SK-N-SH treated with all-trans-retinoic acid at 6 μM for 48 hours (cell line): Measurements from ENCODE around the gene CYLD.

Experiments
- ATAC-seq: fragments of 200-7000 bp; cut with Tn5 transposase; 3 replicates; pipeline ENCODE4 v1.9.1; 2020; ENCODE audit warnings: mild to moderate bottlenecking, moderate library complexity
- ARNTL ChIP-seq: fragments of 450-650 bp; formaldehyde crosslinking; IDR thresholded peaks from 2 replicates; pipeline ENCODE4 v1.5.0; 2020; ENCODE audit warnings: low read depth, mild to moderate bottlenecking, moderate library complexity, borderline replicate concordance
- BACH2 ChIP-seq: fragments of 250-450 bp; sonication (Bioruptor Pico); IDR thresholded peaks from 2 replicates; pipeline ENCODE4 v1.9.0; 2021; ENCODE audit warnings: mild to moderate bottlenecking, borderline replicate concordance
- CREB5 ChIP-seq: fragments of 250-450 bp; sonication (Bioruptor Pico); IDR thresholded peaks from 2 replicates; pipeline ENCODE4 v1.5.1; 2020; ENCODE audit warnings: low read depth, mild to moderate bottlenecking, moderate library complexity
- CSDC2 ChIP-seq: fragments of 250-450 bp; sonication (Bioruptor Pico); IDR thresholded peaks from 2 replicates; pipeline ENCODE4 v1.5.0; 2020; ENCODE audit warnings: mild to moderate bottlenecking, moderate library complexity
- CSRNP3 ChIP-seq: fragments of 250-450 bp; sonication (Bioruptor Pico); IDR thresholded peaks from 2 replicates; pipeline ENCODE4 v1.5.1; 2021; ENCODE audit warnings: mild to moderate bottlenecking, moderate library complexity
- ESRRG ChIP-seq: fragments of 250-450 bp; sonication (Bioruptor Pico); IDR thresholded peaks from 2 replicates; pipeline ENCODE4 v1.6.1; 2021; ENCODE audit warnings: mild to moderate bottlenecking
- GLIS3 ChIP-seq: fragments of 250-450 bp; sonication (Bioruptor Pico); IDR thresholded peaks from 2 replicates; pipeline ENCODE4 v1.5.0; 2020; ENCODE audit warnings: mild to moderate bottlenecking, moderate library complexity
- ISL1 ChIP-seq: fragments of 250-450 bp; sonication (Bioruptor Pico); IDR thresholded peaks from 2 replicates; pipeline ENCODE4 v2.1.2; 2022; ENCODE audit warnings: mild to moderate bottlenecking, moderate library complexity
- OSR1 ChIP-seq: fragments of 250-450 bp; sonication (Bioruptor Pico); IDR thresholded peaks from 2 replicates; pipeline ENCODE4 v1.8.0; 2022; ENCODE audit warnings: moderate library complexity, mild to moderate bottlenecking, inconsistent platforms
- POU6F1 ChIP-seq: fragments of 250-450 bp; sonication (Bioruptor Pico); IDR thresholded peaks from 2 replicates; pipeline ENCODE4 v1.8.0; 2021; ENCODE audit warnings: low read depth, mild to moderate bottlenecking, moderate library complexity, borderline replicate concordance
- PPARA ChIP-seq: fragments of 250-450 bp; sonication (Bioruptor Pico); IDR thresholded peaks from 2 replicates; pipeline ENCODE4 v1.5.0; 2020; ENCODE audit warnings: mild to moderate bottlenecking, borderline replicate concordance
- RARB ChIP-seq: fragments of 250-450 bp; sonication (Bioruptor Pico); IDR thresholded peaks from 2 replicates; pipeline ENCODE4 v1.8.0; 2021; ENCODE audit warnings: mild to moderate bottlenecking, moderate library complexity
- SNAI2 ChIP-seq: fragments of 250-450 bp; sonication (Bioruptor Pico); IDR thresholded peaks from 2 replicates; pipeline ENCODE4 v1.5.0; 2020; ENCODE audit warnings: mild to moderate bottlenecking, moderate library complexity
- TCF4 ChIP-seq: fragments of 250-450 bp; sonication (Bioruptor Pico); IDR thresholded peaks from 2 replicates; pipeline ENCODE4 v1.8.0; 2021; ENCODE audit warnings: mild to moderate bottlenecking, moderate library complexity, borderline replicate concordance
- TOX ChIP-seq: fragments of 250-450 bp; sonication (Bioruptor Pico); IDR thresholded peaks from 2 replicates; pipeline ENCODE4 v1.8.0; 2021; ENCODE audit warnings: mild to moderate bottlenecking, moderate library complexity, borderline replicate concordance
- TSHZ2 ChIP-seq: fragments of 250-450 bp; sonication (Bioruptor Pico); IDR thresholded peaks from 2 replicates; pipeline ENCODE4 v1.5.0; 2020; ENCODE audit warnings: mild to moderate bottlenecking, moderate library complexity
- ZC3H10 ChIP-seq: fragments of 250-450 bp; sonication (Bioruptor Pico); IDR thresholded peaks from 2 replicates; pipeline ENCODE4 v1.5.1; 2021; ENCODE audit warnings: mild to moderate bottlenecking, moderate library complexity
- ZFP3 ChIP-seq: fragments of 250-450 bp; sonication (Bioruptor Pico); IDR thresholded peaks from 2 replicates; pipeline ENCODE4 v1.5.0; 2020; ENCODE audit warnings: mild to moderate bottlenecking, moderate library complexity
- ZFP30 ChIP-seq: fragments of 450-650 bp; formaldehyde crosslinking; IDR thresholded peaks from 2 replicates; pipeline ENCODE4 v1.5.0; 2022; ENCODE audit warnings: mild to moderate bottlenecking, moderate library complexity
- ZNF565 ChIP-seq: fragments of 450-650 bp; formaldehyde crosslinking; conservative IDR thresholded peaks from 2 replicates; pipeline ENCODE4 v1.5.0; 2020; ENCODE audit warnings: low read depth, mild to moderate bottlenecking, moderate library complexity
- ZNF70 ChIP-seq: fragments of 450-650 bp; formaldehyde crosslinking; IDR thresholded peaks from 2 replicates; pipeline ENCODE4 v1.5.0; 2020; ENCODE audit warnings: mild to moderate bottlenecking, moderate library complexity
- ZNF8 ChIP-seq: fragments of 450-650 bp; formaldehyde crosslinking; IDR thresholded peaks from 2 replicates; pipeline ENCODE4 v1.5.0; 2020; ENCODE audit warnings: mild to moderate bottlenecking, moderate library complexity

The CYLD gene

GRCh38 chr16:50826797-50827316, 85.0 kb downstream of the CYLD start:
- ATAC-seq = no peak
- no peak for TF ChIP-seq PPARA
- TF ChIP-seq BACH2 (CRISPR knock-in tag) = no peak
- TF ChIP-seq ARNTL (CRISPR knock-in tag) = no peak
- no peak for TF ChIP-seq CSDC2 (CRISPR knock-in tag)
- TF ChIP-seq ZNF565 (CRISPR knock-in tag) = no peak
- no peak for TF ChIP-seq RARB (CRISPR knock-in tag)
- TF ChIP-seq TSHZ2 (CRISPR knock-in tag) = no peak
- TF ChIP-seq TOX (CRISPR knock-in tag) = no peak
- TF ChIP-seq ZNF70 = no peak

GRCh38 chr16:50828164-50828702, 86.3 kb downstream of the CYLD start:
- ATAC-seq = no peak
- TF ChIP-seq TCF4 (CRISPR knock-in tag) = no peak
- TF ChIP-seq TOX (CRISPR knock-in tag) = no peak
- TF ChIP-seq CREB5 (CRISPR knock-in tag) = no peak
- TF ChIP-seq CSDC2 (CRISPR knock-in tag) = no peak
- no peak for TF ChIP-seq CSRNP3 (CRISPR knock-in tag)
- TF ChIP-seq SNAI2 (CRISPR knock-in tag) = no peak

- ATAC-seq = no peak
- TF ChIP-seq ZNF565 (CRISPR knock-in tag) = no peak
- TF ChIP-seq ZFP30 = no peak
- no peak for TF ChIP-seq CSDC2 (CRISPR knock-in tag)
- TF ChIP-seq, all 23 proteins: peak for 0
Measured at GRCh38 chr16:50830698-50831097, 88.8 kb downstream of the CYLD start.

GRCh38 chr16:50831751-50832150, 89.9 kb downstream of the CYLD start:
- ATAC-seq = no peak
- no peak for TF ChIP-seq ISL1 (CRISPR knock-in tag)
- TF ChIP-seq SNAI2 (CRISPR knock-in tag) = no peak
- no peak for TF ChIP-seq ZFP3
- no peak for TF ChIP-seq ZFP30
- TF ChIP-seq GLIS3 = no peak

- no peak for ATAC-seq
- TF ChIP-seq POU6F1 (no peak), CSRNP3 (CRISPR knock-in tag) (no peak), TCF4 (CRISPR knock-in tag) (no peak), OSR1 (CRISPR knock-in tag) (no peak), ARNTL (CRISPR knock-in tag) (no peak), ZNF70 (no peak), ZFP30 (no peak), PPARA (no peak), ISL1 (CRISPR knock-in tag) (no peak), ZNF8 (CRISPR knock-in tag) (no peak), CREB5 (CRISPR knock-in tag) (no peak), TOX (CRISPR knock-in tag) (no peak), ZNF565 (CRISPR knock-in tag) (no peak), GLIS3 (no peak), ZC3H10 (no peak), SNAI2 (CRISPR knock-in tag) (no peak), ESRRG (CRISPR knock-in tag) (no peak)
Measured at GRCh38 chr16:50833929-50834328, 92.0 kb downstream of the CYLD start.
